SK-N-SH (cell line): ENCODE results near the gene ELOVL1.

ENCODE experiments used
- CTCF ChIP-seq: fragments of 200-600 bp; sonication (generic); IDR thresholded peaks from 2 replicates; pipeline ENCODE4 v1.6.1; 2017; ENCODE audit warnings: antibody characterized with exemption, mild to moderate bottlenecking, moderate library complexity
- EZH2phosphoT487 ChIP-seq: fragments of 200-600 bp; sonication (generic); IDR thresholded peaks from 2 replicates; pipeline ENCODE4 v1.6.1; 2017; ENCODE audit warnings: low read depth, mixed run types, mild to moderate bottlenecking, antibody characterized with exemption, moderate library complexity, borderline replicate concordance
- GATA2 ChIP-seq: sonication (generic); formaldehyde crosslinking; IDR thresholded peaks from 2 replicates; pipeline ENCODE4 v1.5.0; 2020; ENCODE audit warnings: mild to moderate bottlenecking, missing genetic modification reagents
- IRF3 ChIP-seq: fragments of 150-350 bp; IDR thresholded peaks from 2 replicates; pipeline ENCODE4 v1.6.1; 2016; ENCODE audit warnings: mild to moderate bottlenecking, low read depth, low read length
- MXI1 ChIP-seq: IDR thresholded peaks from 2 replicates; pipeline ENCODE4 v1.6.1; 2012; ENCODE audit warnings: mild to moderate bottlenecking, low read depth, low read length, improper control_type of control experiment
- POLR2AphosphoS5 ChIP-seq: IDR thresholded peaks from 2 replicates; pipeline ENCODE4 v1.6.1; 2012; ENCODE audit warnings: low read depth, low read length
- RCOR1 ChIP-seq: fragments of 150-350 bp; IDR thresholded peaks from 2 replicates; pipeline ENCODE4 v1.6.1; 2017; ENCODE audit warnings: antibody characterized with exemption, low read length
- REST ChIP-seq: IDR thresholded peaks from 2 replicates; pipeline ENCODE4 v1.6.1; 2012; ENCODE audit warnings: mild to moderate bottlenecking, low read depth, low read length, moderate library complexity
- RFX5 ChIP-seq: IDR thresholded peaks from 2 replicates; pipeline ENCODE4 v1.6.1; 2012; ENCODE audit warnings: mild to moderate bottlenecking, improper control_type of control experiment, low read length
- RXRA ChIP-seq: IDR thresholded peaks from 2 replicates; pipeline ENCODE4 v1.4.0; 2012; ENCODE audit warnings: low read depth, mild to moderate bottlenecking, borderline replicate concordance
- SIN3A ChIP-seq: IDR thresholded peaks from 2 replicates; pipeline ENCODE4 v1.6.1; 2012; ENCODE audit warnings: low read depth, mild to moderate bottlenecking, low read length, moderate library complexity, borderline replicate concordance
- YY1 ChIP-seq: IDR thresholded peaks from 2 replicates; pipeline ENCODE4 v1.4.0; 2012; ENCODE audit warnings: low read depth, mild to moderate bottlenecking
- ZBTB33 ChIP-seq: IDR thresholded peaks from 2 replicates; pipeline ENCODE4 v1.4.0; 2012; ENCODE audit warnings: low read depth, borderline replicate concordance

GRCh38 chr1:43396059-43396458 lies 28.2 kb upstream of the ELOVL1 start:
- TF ChIP-seq GATA2 (no peak), CTCF (no peak), RCOR1 (no peak), YY1 (no peak), REST (no peak), SIN3A (no peak), ZBTB33 (no peak), RFX5 (no peak), POLR2AphosphoS5 (no peak), IRF3 (no peak), EZH2phosphoT487 (no peak), RXRA (no peak), MXI1 (no peak)
